22Rv1 (cell line): Measurements from ENCODE around the gene PNMA6F.

Experiments used
- CTCF ChIP-seq: fragments of 450-650 bp; IDR thresholded peaks from 2 replicates; pipeline ENCODE4 v1.5.1; 2017; ENCODE audit warnings: mild to moderate bottlenecking
- ZFX ChIP-seq: fragments of 450-650 bp; IDR thresholded peaks from 2 replicates; pipeline ENCODE4 v1.6.1; 2017; ENCODE audit warnings: antibody characterized with exemption, borderline replicate concordance

GRCh38 chrX:153366119-153366518 is 44.6 kb upstream of the PNMA6F start:
- TF ChIP-seq CTCF: no peak
- TF ChIP-seq ZFX: no peak
